Neutrophil (primary cell): Measurements from ENCODE around the gene DDX17.
"Not testable (repeated sequence)": the region's sequence is repeated elsewhere in the genome, so short reads cannot be mapped to it uniquely, and the experiment has no call there.

Source experiments
- H3K27ac ChIP-seq: fragments of 200-600 bp; sonication (generic); 2 replicates; pipeline ENCODE4 v1.5.1; 2016; ENCODE audit warnings: mild to moderate bottlenecking, moderate library complexity
- H3K27me3 ChIP-seq: fragments of 200-600 bp; sonication (generic); 2 replicates; pipeline ENCODE4 v1.6.0; 2016; ENCODE audit warnings: mild to moderate bottlenecking
- H3K36me3 ChIP-seq: fragments of 200-600 bp; sonication (generic); 2 replicates; pipeline ENCODE4 v1.5.1; 2017
- H3K4me1 ChIP-seq, 2 experiments: fragments of 200-600 bp in 1 of 2; sonication (generic) in 1 of 2; 1 replicate in 1 of 2; 2 replicates in 1 of 2; pipeline versions ENCODE4 v1.5.1 to v1.6.1; 2013 to 2016; ENCODE audit warnings: low read depth in 1 of 2, low read length in 1 of 2, mild to moderate bottlenecking in 1 of 2, moderate library complexity in 1 of 2; ENCODE audit not compliant: control insufficient read depth in 1 of 2, insufficient read depth in 1 of 2
- H3K4me3 ChIP-seq, 2 experiments: fragments of 200-600 bp in 1 of 2; sonication (generic) in 1 of 2; 1 replicate in 1 of 2; 2 replicates in 1 of 2; pipeline ENCODE4 v1.5.1; 2013 to 2016; ENCODE audit warnings: low read depth in 1 of 2, low read length in 1 of 2, mild to moderate bottlenecking in 1 of 2, moderate library complexity in 1 of 2
- H3K9me3 ChIP-seq: fragments of 200-600 bp; sonication (generic); 2 replicates; pipeline ENCODE4 v1.5.1; 2016
- TF ChIP-seq, protein P1 (sequence below): fragments of 200-600 bp; sonication (generic); IDR thresholded peaks from 2 replicates; pipeline ENCODE4 v1.5.1; 2016; ENCODE audit warnings: antibody characterized with exemption

Gene DDX17

DNA sequence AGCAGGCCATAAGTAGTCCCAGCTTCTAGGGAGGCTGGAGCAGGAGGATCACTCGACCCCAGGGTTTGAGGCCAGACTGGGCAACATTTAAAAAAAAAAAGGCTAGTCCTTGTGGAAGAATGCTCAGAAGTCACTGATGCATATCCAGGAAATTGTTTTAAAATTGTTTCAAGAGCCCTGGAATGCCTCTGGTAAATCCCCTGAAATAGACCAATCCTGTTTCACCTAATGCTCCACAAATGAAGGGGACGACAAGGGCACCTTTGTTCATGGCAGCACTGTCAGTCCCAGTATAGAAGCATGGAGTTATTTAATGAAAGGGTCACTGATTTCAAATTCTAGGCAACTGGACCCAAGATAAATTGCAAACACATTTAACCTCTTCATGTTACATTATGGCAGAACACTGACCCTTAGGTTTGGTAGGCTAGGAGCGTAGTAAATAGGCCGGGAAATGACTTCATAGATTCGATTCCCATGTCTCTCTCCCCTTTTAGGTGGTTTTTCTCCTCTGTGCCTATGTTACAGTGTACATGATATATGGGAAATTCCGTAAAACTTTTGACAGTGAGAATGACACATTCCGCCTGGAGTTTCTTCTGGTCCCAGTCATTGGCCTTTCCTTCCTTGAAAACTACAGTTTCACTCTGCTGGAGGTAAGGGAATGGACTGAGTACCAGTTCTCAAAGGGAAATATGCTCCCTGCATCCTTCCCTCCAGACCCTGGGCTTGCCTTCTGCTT, 26.8 kb downstream of the DDX17 start:
- Histone ChIP-seq H3K4me1 (no peaks in the 10 kb centered on the region), H3K27me3 (no peaks in the 10 kb centered on the region), H3K27ac (no peak overlapping the region), H3K4me3 (no peak overlapping the region), H3K9me3 (no peaks in the 10 kb centered on the region), H3K36me3 (peaks cover 57% of the 10 kb centered on the region)
- TF ChIP-seq, protein P1, sequence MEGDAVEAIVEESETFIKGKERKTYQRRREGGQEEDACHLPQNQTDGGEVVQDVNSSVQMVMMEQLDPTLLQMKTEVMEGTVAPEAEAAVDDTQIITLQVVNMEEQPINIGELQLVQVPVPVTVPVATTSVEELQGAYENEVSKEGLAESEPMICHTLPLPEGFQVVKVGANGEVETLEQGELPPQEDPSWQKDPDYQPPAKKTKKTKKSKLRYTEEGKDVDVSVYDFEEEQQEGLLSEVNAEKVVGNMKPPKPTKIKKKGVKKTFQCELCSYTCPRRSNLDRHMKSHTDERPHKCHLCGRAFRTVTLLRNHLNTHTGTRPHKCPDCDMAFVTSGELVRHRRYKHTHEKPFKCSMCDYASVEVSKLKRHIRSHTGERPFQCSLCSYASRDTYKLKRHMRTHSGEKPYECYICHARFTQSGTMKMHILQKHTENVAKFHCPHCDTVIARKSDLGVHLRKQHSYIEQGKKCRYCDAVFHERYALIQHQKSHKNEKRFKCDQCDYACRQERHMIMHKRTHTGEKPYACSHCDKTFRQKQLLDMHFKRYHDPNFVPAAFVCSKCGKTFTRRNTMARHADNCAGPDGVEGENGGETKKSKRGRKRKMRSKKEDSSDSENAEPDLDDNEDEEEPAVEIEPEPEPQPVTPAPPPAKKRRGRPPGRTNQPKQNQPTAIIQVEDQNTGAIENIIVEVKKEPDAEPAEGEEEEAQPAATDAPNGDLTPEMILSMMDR, result no peak

DNA sequence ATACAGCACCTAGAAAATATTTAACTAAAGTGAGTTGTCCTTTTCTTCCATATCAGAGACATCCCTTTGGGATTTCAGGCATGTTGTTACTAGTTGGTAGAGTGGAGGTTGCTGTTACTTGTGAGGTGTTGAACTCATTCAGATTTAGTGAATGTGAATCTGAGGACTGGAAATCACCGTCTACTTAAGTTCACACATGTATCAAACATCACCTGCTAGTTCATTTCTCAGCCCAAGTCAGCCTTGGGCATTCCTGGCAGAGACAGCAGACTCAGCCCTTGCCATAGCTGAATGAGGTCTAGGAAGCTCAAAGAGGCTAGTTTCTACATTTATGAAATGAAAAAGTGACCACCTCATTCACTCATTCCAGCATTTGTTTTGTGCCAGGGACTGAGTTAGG, 28.5 kb downstream of the DDX17 start:
- H3K36me3 ChIP-seq, result peaks cover 40% of the 10 kb centered on the region

GRCh38 chr22:38474003-38474607, 32.0 kb downstream of the DDX17 start:
- no peaks in the 10 kb centered on the region for H3K4me1 ChIP-seq
- TF ChIP-seq, protein P1, result no peak

More for the DNA sequence above, 28.5 kb downstream of the DDX17 start:
- Histone ChIP-seq H3K4me3 (no peak overlapping the region), H3K9me3 (no peaks in the 10 kb centered on the region), H3K27ac (no peak overlapping the region), H3K27me3 (no peaks in the 10 kb centered on the region), H3K4me1 (no peaks in the 10 kb centered on the region)
- TF ChIP-seq, protein P1, result no peak

DNA sequence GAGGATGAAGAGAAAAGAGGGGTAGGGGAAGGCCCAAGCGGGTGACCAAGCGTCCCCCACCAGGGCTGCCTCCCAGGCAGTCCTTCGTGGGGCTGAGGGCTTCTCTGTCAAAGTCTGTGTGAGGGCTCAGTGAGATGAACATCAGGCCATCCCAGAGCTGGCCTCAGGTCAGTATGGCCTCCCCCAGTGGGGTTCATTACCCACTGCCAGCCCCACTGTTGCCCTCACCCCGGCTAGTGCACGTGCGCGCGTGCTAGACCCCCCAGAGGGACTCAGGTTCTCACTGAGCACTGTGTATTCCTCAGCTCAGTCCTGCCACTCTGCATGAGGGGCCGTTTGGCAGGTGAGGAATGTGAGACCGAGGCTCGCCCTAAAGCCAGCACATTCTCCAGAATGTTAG, 34.9 kb downstream of the DDX17 start:
- Histone ChIP-seq H3K9me3 (no peaks in the 10 kb centered on the region), H3K4me1 (peaks cover 3 to 6% of the 10 kb centered on the region in 2 experiments), H3K36me3 (no peaks in the 10 kb centered on the region), H3K27ac (no peak overlapping the region), H3K4me3 (no peak overlapping the region), H3K27me3 (peaks cover 34% of the 10 kb centered on the region)
- TF ChIP-seq, protein P1, result no peak

More at GRCh38 chr22:38474003-38474607, 32.0 kb downstream of the DDX17 start:
- Histone ChIP-seq H3K36me3 (peaks cover 5% of the 10 kb centered on the region), H3K4me3 (no peak overlapping the region), H3K27me3 (peaks cover 5% of the 10 kb centered on the region), H3K9me3 (no peaks in the 10 kb centered on the region), H3K27ac (no peak overlapping the region)

- peaks cover 44% of the 10 kb centered on the region for H3K27me3 ChIP-seq
- not testable (repeated sequence) for H3K4me3 ChIP-seq, H3K27ac ChIP-seq, H3K36me3 ChIP-seq, H3K9me3 ChIP-seq, H3K4me1 ChIP-seq
Observed at GRCh38 chr22:38470179-38470578, 35.9 kb downstream of the DDX17 start.

- no peaks in the 10 kb centered on the region for H3K36me3 ChIP-seq
- TF ChIP-seq, protein P1, result no peak
- H3K4me3 ChIP-seq, result no peak overlapping the region
- peaks cover 3 to 6% of the 10 kb centered on the region in 2 experiments for H3K4me1 ChIP-seq
- no peak overlapping the region for H3K27ac ChIP-seq
- peaks cover 53% of the 10 kb centered on the region for H3K27me3 ChIP-seq
- no peaks in the 10 kb centered on the region for H3K9me3 ChIP-seq
Observed at GRCh38 chr22:38469306-38469781, 36.8 kb downstream of the DDX17 start.
